DND-41 (cell line): Measurements from ENCODE around the gene RPRD1A.

Source experiments
- ATAC-seq: fragments of 200-7000 bp; cut with Tn5 transposase; 3 replicates; pipeline ENCODE4 v1.9.1; 2021; ENCODE audit warnings: low read depth; ENCODE audit not compliant: insufficient read depth
- DNase-seq: peaks from one replicate; pipeline ENCODE4 v3.0.0-alpha.2; 2020
- H2AFZ ChIP-seq: 2 replicates; pipeline ENCODE4 v1.6.0; 2012; ENCODE audit warnings: low read depth, low read length
- H3K27ac ChIP-seq: 2 replicates; pipeline ENCODE4 v1.5.1; 2012; ENCODE audit warnings: low read length, inconsistent platforms
- H3K27me3 ChIP-seq: fragments of 200-600 bp; sonication (generic); 2 replicates; pipeline ENCODE4 v1.6.0; 2012; ENCODE audit warnings: low read length, mild to moderate bottlenecking, inconsistent platforms; ENCODE audit not compliant: insufficient read depth, poor library complexity
- H3K36me3 ChIP-seq: 2 replicates; pipeline ENCODE4 v1.5.1; 2012; ENCODE audit warnings: low read length, inconsistent platforms; ENCODE audit not compliant: insufficient read depth
- H3K4me1 ChIP-seq: 2 replicates; pipeline ENCODE4 v1.5.1; 2012; ENCODE audit warnings: mild to moderate bottlenecking, low read length; ENCODE audit not compliant: insufficient read depth
- H3K4me2 ChIP-seq: 2 replicates; pipeline ENCODE4 v1.6.0; 2012; ENCODE audit warnings: mild to moderate bottlenecking, moderate library complexity, low read length, inconsistent platforms; ENCODE audit not compliant: insufficient read depth
- H3K4me3 ChIP-seq, 2 experiments: fragments of 200-600 bp in 1 of 2; shearing (Covaris generic) in 1 of 2; 2 replicates each; pipeline ENCODE4 v1.5.1; 2012 to 2016; ENCODE audit warnings: inconsistent platforms in 2 of 2, low read length in 2 of 2, mild to moderate bottlenecking in 2 of 2, low read depth in 1 of 2, moderate library complexity in 1 of 2
- H3K79me2 ChIP-seq: 2 replicates; pipeline ENCODE4 v1.6.0; 2012; ENCODE audit warnings: low read length, inconsistent platforms; ENCODE audit not compliant: insufficient read depth
- H3K9ac ChIP-seq: 2 replicates; pipeline ENCODE4 v1.6.0; 2012; ENCODE audit warnings: low read depth, mild to moderate bottlenecking, inconsistent platforms, low read length, moderate library complexity
- H3K9me3 ChIP-seq: 2 replicates; pipeline ENCODE4 v1.5.1; 2012; ENCODE audit warnings: low read length, moderate library complexity, mild to moderate bottlenecking, inconsistent platforms; ENCODE audit not compliant: insufficient read depth, severe bottlenecking
- H4K20me1 ChIP-seq: 2 replicates; pipeline ENCODE4 v1.6.0; 2012; ENCODE audit warnings: low read length; ENCODE audit not compliant: insufficient read depth
- EZH2 ChIP-seq: IDR thresholded peaks from 3 replicates; pipeline ENCODE4 v1.6.1; 2012; ENCODE audit warnings: borderline replicate concordance, low read depth, mild to moderate bottlenecking, moderate library complexity, low read length, inconsistent platforms; ENCODE audit not compliant: severe bottlenecking
- TF ChIP-seq, protein P1 (sequence below): IDR thresholded peaks from 2 replicates; pipeline ENCODE4 v1.5.1; 2012; ENCODE audit warnings: borderline replicate concordance, low read length, moderate library complexity, mild to moderate bottlenecking; ENCODE audit not compliant: poor library complexity, severe bottlenecking; ENCODE audit errors: extremely low read depth

RPRD1A gene

DNA sequence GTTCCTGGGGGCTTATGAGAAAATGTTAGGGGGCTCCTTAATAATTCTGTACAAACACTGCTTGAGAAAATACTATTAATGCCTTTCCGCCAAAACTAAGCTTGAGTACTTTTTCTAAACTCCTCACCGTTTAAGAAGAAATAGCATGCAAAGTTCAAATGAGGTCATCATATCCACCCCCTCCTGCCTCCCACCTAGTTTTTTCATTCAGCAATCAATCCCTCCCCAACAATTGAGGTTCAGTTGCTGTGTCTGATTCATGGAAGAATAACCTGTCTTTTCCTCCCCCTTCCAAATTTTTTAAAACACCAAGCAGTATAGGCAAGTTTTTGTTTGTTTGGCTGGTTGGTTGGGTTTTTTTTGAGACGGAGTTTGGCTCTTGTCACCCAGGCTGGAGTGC is 119.3 kb downstream of the RPRD1A start:
- Histone ChIP-seq H3K9ac (no peak overlapping the region), H2AFZ (no peak overlapping the region), H3K27me3 (no peaks in the 10 kb centered on the region), H4K20me1 (no peaks in the 10 kb centered on the region), H3K79me2 (no peaks in the 10 kb centered on the region), H3K4me3 (no peak overlapping the region), H3K4me1 (no peaks in the 10 kb centered on the region), H3K4me2 (no peak overlapping the region), H3K9me3 (peaks cover 3% of the 10 kb centered on the region), H3K36me3 (no peaks in the 10 kb centered on the region), H3K27ac (no peak overlapping the region)
- DNase-seq, result no peak
- no peak for ATAC-seq
- TF ChIP-seq EZH2, result no peak
- TF ChIP-seq, protein P1, sequence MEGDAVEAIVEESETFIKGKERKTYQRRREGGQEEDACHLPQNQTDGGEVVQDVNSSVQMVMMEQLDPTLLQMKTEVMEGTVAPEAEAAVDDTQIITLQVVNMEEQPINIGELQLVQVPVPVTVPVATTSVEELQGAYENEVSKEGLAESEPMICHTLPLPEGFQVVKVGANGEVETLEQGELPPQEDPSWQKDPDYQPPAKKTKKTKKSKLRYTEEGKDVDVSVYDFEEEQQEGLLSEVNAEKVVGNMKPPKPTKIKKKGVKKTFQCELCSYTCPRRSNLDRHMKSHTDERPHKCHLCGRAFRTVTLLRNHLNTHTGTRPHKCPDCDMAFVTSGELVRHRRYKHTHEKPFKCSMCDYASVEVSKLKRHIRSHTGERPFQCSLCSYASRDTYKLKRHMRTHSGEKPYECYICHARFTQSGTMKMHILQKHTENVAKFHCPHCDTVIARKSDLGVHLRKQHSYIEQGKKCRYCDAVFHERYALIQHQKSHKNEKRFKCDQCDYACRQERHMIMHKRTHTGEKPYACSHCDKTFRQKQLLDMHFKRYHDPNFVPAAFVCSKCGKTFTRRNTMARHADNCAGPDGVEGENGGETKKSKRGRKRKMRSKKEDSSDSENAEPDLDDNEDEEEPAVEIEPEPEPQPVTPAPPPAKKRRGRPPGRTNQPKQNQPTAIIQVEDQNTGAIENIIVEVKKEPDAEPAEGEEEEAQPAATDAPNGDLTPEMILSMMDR, result no peak

DNA sequence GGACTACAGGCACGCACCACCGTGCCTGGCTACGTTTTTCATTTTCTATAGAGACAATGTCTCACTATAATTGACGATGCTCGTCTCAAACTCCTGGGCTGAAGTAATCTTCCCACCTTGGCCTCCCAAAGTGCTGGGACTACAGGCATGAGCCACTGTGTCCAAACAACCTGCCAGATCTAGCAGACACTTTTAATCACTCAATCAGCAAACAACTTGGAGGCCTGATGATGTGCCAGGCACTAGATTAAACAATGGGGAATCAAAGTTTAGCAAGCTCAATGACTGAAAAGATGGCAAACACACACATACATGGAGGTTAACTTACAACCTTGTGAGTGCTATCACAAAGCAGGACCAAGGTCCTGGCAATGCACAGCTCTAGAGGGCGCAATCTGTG is 124.7 kb downstream of the RPRD1A start:
- Histone ChIP-seq H3K27me3 (peaks cover 3% of the 10 kb centered on the region), H3K9ac (no peak overlapping the region), H3K4me2 (no peak overlapping the region), H3K9me3 (no peaks in the 10 kb centered on the region), H2AFZ (no peak overlapping the region), H3K36me3 (no peaks in the 10 kb centered on the region), H3K79me2 (no peaks in the 10 kb centered on the region), H3K4me3 (no peak overlapping the region), H4K20me1 (no peaks in the 10 kb centered on the region), H3K27ac (no peak overlapping the region), H3K4me1 (no peaks in the 10 kb centered on the region)
- DNase-seq (no peak), ATAC-seq (no peak)
- TF ChIP-seq EZH2, result no peak

DNA sequence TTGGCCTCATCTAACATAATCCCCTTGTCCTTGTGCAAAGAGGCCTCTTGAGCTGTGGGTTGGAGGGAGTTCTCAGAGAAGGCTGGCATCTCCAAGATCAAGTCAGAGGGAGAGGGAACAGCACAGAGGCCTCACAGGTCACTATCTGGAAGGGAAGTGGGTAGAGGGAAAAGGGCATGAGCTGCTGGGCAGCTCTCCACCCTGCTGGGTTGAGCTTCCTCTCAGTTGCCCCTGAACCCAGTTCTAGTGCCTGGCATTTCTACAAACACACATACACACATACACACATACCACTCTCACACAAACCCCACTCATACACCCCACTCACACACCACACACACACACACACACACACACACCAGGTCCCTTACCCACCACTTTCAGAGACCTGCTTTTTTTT is 125.2 kb downstream of the RPRD1A start:
- no peaks in the 10 kb centered on the region for H3K4me1 ChIP-seq
- TF ChIP-seq EZH2, result no peak
- TF ChIP-seq, protein P1, result no peak
- H3K36me3 ChIP-seq, result no peaks in the 10 kb centered on the region

DNA sequence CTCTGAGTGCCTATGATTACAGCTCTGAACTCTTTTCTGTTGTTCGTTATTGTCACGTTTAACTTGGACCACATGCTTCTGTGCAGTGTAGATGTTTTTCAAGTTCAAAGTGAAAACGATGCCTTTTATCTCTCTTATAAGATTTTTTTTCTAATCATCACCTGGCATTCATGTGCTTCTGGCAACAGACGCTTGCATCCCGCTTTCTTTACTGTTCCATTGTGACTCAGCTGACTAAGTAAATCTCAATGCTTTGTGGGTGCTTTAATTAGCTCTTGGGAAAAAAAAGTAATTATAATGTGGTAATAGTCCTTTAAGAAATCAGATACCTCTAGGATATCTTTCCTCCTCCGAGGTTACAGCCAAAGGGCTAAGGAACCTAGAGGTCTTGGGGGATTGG is 126.1 kb downstream of the RPRD1A start:
- ATAC-seq (no peak; the same call in 2 of the 3 replicates), DNase-seq (no peak)
- TF ChIP-seq EZH2, result no peak
- TF ChIP-seq, protein P1, result no peak
- no peaks in the 10 kb centered on the region for H3K4me1 ChIP-seq
- no peak overlapping the region for H3K4me3 ChIP-seq
- H3K9ac ChIP-seq, result no peak overlapping the region
- H4K20me1 ChIP-seq, result no peaks in the 10 kb centered on the region
- H3K4me2 ChIP-seq, result no peak overlapping the region
- no peak overlapping the region for H2AFZ ChIP-seq
- H3K27ac ChIP-seq, result no peak overlapping the region
- H3K36me3 ChIP-seq, result no peaks in the 10 kb centered on the region
- H3K79me2 ChIP-seq, result no peaks in the 10 kb centered on the region
- H3K9me3 ChIP-seq, result no peaks in the 10 kb centered on the region
- H3K27me3 ChIP-seq, result peaks cover 12% of the 10 kb centered on the region

More for the DNA sequence above, 125.2 kb downstream of the RPRD1A start:
- Histone ChIP-seq H3K4me2 (no peak overlapping the region), H3K4me3 (no peak overlapping the region), H3K27me3 (peaks cover 8% of the 10 kb centered on the region), H3K79me2 (no peaks in the 10 kb centered on the region), H3K27ac (no peak overlapping the region), H2AFZ (no peak overlapping the region), H3K9me3 (no peaks in the 10 kb centered on the region), H3K9ac (no peak overlapping the region), H4K20me1 (no peaks in the 10 kb centered on the region)
- ATAC-seq, result no peak
- no peak for DNase-seq
